ENCODE data around the gene CALN1.

The CALN1 gene

DNA sequence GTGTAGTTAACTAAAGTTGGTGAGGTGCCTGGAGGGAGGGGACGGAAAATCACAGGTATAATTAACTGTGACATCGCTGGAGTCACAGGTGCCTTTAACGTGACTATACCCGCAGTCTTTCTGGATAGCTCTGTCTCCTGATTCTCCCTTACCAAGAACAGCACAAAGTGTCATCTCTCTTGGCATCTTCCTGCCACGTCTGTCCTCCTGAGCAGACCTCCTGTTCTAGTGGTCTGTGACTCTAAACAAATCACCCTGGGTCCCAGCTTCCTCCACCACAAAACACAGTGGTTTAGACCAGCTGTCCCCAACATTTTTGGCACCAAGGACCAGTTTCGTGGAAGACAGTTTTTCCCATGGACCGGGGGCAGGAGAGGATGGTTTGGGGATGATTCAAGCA, 90.5 kb downstream of the CALN1 start:
- no peak for DNase-seq

DNA sequence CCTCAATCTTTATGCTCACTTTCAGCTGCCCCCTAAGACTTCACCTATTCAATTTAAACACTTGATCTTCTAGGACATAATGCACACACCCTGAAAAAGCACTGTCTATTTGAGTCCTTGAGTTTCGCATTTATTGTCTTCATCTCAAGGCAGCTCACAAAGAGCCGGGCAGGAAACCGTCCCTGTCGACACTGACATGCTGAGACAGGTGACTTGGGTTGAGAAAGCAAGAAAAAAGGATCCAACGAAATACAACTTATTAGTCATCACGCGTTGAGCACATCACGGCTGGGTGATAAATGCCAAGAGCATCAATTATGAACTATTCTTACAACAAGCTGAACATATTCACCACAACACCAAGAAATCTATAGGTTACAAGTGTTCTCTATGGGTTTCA, 91.1 kb downstream of the CALN1 start:
- no peak for DNase-seq

DNA sequence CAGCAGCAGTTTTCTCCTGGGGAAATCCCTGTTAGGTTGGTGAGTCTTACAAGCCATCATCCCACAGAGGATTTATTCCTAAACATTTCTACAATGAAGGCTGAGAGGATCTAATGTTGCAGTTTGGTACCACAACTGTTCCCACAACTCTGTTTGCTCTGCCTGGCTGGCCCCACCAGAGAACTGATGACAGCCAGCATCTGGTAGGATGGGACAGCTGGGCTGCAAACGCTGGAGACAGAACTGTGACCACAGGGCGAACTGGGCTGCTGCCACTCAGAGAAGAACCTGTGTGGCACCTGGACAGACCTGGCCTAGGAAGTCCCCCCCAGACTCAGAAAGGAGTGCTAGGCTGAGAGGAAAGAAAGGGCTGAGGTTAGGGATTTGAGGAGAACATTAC, 94.8 kb downstream of the CALN1 start:
- DNase-seq, result no peak

DNA sequence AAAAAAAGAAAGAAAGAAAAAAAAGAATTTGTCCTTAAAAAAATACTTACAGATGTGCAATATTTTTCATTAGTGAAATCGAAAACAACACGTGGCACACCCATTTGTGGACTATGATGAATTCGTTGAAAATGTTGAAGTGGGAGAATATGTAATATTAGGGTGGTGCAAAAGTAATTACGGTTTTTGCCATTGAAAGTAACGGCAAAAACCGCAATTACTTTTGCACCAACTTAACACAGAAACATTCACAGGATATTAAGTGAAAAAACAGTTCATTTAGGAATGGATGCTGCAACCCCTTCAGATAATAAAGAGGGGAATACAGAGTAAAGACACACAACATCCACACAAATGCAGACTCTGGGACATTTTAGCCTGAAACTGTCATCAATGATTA, 96.0 kb downstream of the CALN1 start:
- no peak for DNase-seq

DNA sequence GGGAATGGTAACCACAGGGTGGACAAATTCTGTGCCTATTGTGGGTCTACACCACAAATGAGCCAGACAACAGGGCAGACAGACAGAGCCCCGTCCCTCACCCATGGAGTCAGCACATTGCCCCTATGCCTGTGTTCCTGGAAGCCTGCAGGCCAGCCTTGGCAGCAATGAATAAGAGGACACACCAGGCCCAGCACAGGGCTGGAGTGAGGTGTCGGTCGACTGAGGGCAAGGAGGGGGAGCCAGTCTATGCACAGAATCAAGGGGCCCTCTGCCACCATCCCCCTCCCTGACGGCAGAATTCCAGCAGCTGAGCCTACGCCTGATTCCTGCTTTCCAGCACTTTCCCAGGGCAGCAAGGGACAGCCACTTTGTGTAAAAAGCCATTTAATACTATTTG, 98.2 kb downstream of the CALN1 start:
- no peak for DNase-seq

DNA sequence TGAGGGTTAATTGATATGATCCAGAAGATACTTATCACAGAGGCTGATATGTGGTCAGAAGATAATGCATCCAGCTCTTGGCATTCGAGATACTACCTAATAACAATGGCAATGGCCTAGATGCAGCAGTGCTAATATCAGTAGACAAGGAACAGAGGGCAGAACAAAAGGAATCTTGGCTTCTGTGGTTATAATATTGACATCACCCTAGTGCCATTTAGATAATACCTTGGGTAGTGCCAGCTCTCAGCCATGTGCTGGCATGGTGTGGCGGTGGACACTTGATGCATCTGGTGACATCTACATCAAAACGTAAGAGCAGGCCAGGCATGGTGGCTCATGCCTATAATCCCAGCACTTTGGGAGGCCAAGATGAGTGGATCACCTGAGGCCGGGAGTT, 101.8 kb downstream of the CALN1 start:
- no peak for DNase-seq

DNA sequence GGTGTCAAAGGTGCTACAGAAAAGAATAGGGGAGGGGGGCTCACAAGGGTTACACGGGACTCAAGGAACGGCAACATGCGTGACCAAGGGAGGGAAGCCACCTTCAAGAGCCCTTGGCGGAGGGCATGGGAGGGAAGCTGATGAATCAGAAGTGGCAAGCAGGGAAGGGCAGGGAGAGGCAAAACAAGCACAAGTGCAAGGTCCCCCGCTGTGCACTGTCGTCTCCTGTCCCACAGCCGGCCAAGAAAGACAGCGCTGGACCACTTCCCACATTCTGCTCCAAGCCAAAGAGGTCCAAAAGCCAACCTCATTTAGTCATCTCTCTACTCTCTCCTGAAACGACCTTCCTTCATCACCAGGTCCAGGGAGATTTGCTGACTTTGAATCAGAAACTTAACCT, 102.7 kb downstream of the CALN1 start:
- no peak for DNase-seq

DNA sequence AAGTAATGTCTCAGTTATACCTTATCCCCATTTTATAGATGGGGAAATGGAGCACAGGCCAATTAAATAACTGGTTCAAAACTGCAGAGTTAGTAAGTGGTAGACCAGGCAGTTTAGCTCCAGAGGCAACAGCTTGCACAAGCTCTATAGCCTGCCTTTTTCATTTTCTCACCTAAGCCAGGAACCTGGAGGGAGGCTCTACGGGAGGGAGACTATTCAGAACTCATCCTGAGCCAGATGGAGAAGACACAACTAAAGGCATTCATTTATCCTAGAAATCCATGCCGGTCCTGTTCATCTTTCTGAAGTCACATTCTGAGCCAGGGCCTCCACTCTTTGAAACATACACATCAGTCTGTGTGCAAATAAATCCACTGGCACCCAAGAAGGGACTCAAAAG, 103.2 kb downstream of the CALN1 start:
- DNase-seq, result no peak

DNA sequence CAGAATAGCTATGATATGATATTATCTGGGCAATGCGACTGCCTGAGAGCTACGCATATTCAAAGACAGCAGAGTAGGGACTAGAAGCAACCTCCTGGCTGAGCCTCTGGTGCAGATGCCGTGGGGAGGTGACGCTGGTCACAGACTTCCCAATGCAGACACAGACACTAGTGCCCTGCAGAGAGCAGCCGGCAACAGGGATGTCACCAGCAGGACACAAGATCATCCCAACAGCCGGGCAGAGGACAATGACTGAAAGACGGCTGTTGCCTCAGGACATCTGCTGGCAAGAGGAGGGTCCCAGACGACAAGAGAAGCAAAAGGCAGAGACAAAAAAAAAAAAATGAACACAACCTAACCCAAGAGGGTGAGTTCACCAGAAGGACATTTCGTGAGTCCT, 104.6 kb downstream of the CALN1 start:
- DNase-seq, result no peak

DNA sequence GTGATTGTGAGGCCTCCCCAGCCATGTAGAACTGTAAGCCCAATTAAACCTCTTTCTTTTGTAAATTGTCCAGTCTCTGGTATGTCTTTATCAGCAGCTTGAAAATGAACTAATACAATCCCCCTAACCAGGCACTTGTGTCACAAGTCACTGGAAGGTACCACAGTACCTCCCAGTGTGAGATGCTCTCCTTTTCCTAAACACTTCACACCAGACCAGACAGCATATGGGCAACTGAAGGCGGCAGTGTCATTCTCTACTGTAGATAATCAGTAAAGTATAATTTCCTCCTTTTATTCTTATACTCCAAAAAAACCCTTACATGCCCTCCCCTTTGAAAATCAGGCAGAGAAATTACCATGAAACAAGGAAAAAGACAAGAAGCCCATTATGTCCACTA, 113.2 kb downstream of the CALN1 start:
- DNase-seq, result no peak

DNA sequence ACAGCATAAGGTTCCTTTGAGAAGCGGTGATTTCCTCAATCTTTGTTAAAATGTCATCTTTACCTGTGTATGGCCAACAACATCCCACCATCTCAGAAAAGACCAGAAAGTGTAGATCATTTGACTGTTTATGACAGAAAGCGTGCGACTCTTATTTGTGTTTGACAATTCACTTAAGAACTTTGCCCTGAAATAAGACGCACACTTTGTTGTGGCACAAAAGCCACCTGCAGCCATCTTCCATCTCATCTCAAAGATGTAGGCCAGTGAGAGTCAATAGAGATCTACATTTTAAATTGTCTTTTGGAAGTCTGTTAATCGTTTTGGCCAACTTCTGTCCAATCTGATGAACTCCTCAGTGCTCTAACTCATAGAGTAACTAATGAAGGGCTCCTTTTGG, 114.0 kb downstream of the CALN1 start:
- DNase-seq, result no peak

DNA sequence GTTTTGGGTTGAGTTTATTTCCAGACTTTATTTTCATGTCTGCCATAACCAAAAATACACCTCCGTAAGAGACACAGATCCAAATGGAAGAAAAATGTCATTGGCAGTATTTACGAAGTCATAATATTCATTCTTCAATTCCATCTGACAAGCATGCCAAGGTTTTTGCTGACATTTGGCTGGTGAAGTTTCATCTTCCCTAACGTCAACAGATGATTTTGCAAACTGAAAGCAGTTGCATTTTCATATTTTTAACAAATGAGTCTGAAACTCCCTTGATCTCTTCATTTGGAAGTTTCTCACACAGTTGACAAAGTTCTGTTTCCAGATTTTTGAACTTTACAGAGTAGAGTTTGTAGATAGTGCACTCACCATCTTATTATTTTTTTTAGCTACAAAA, 114.5 kb downstream of the CALN1 start:
- no peak for DNase-seq

DNA sequence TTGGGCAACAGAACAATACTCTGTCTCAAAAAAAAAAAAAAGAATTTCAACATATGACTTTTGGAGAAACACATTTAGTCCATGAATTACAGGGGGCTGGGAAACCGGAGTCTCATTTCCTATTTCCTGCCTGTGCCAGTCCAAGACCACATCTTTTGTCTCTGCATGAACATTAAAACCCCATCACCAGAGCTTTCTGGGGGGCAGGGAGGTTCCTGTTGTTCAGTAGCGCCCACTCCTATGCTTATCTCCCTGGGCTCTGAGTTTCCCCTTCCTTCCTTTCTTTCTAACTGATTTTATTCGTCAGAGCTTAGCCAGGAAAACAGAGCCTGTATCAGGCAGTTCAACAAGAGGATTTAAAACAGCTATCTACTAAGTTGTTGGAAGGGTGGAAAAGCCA, 119.3 kb downstream of the CALN1 start:
- no peak for DNase-seq

DNA sequence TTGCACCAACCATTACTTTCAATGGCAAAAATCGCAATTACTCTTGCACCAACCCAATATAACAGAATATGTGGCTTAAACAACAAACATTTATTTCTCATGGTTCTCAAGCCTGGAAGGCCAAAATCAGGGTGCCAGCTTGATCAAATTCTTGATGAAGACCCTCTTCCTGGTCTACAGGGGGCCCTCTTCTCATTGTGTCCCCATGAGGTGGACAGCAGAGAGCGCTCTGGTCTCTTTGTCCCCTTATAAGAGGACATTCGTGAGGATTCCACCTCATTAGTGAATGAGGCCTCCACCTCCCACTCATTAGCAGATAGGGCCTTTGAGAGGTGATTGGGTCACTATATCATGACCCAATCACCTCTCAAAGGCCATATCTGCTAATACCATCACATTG, 120.0 kb downstream of the CALN1 start:
- no peak for DNase-seq

DNA sequence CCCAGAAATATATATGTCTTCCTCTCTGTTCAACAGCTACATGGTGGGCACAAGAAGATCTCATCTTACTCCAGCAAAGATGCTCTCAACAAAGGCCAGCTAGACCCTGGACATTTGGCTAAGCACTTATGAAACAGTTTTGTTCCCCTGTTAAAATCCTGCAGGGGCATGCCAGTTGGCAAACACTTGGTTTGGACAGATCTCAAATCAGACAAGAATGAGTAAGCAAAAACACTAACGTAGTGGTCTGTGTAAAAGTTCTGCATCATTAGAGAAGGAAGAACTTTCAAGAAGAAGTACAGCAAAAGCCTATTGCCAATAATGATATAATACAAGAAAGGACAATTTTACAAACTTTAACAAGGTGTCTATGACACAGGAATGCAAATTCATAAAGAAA, 125.6 kb downstream of the CALN1 start:
- no peak for DNase-seq

DNA sequence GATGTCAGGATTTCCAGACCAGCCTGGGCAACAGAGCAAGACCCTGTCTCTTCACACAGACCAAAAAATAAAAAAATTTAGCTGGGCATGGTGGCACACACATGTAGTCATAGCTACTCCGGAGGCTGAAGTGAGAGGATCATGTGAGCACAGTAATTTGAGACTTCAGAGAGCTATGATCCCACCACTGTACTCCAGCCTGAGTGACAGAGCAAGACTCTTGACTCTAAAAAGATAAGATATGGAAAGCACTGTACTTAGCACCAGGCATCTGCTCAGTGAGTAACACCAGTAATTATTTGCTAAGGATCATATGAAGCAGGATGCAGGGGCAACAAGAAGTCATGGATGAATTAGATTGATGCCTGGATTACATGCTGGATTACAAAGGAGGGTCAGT, 128.8 kb downstream of the CALN1 start:
- DNase-seq, result no peak

DNA sequence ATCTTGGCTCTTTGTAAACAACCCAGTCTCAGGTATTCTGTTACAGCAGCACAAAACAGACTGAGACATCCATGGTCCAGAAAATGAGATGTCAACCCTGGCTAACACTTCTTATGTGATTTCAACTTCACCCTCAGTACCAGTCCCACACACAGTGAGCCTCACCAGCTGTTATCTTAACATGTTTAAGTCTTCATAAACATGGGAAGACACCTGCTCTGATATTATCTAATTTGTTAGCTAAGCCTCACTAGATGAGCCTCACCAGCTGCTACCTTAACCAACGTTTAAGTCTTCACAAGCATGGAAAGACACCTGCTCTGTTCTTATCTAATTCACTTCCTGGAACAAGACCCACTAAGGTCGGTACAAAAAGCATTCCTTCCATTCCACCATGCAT, 130.8 kb downstream of the CALN1 start:
- DNase-seq, result no peak

DNA sequence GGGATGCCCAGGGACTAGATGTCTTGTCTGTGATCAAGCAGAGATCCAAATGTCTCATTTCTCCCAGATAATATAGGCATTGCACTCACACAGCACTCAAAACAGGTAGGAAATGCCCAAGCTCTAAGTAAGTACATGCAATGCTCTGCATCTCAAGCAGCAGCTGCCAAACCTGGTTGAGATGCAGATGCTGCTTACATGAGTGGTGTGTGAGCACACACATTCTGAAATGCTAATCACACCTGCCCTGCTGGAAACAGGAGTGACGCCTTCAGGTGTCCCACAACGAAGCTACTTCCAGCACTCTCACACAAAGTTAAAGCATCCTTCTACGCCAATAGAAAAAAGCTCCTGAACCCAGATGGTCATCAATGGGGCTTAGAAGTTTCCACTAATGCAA, 132.9 kb downstream of the CALN1 start:
- no peak for DNase-seq

DNA sequence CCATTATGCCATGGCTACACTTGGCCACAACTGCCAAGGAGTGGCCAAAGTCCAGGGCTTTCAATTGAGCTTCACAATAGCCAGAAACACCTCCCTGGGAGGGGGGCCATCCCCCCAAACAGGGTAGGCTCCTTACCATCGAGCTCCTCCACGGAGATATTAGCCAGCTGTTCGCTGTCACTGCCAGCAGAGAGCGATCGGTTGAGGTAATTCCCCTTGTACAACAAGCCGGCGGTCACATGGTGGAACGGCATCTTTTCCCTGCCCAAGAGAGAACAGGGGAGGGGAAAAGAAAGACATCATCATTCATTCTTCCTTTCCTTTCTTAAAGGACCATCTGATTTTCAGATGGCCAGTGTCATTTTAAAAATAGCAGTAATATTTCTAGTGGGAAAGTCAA, 133.6 kb downstream of the CALN1 start:
- no peak for DNase-seq

DNA sequence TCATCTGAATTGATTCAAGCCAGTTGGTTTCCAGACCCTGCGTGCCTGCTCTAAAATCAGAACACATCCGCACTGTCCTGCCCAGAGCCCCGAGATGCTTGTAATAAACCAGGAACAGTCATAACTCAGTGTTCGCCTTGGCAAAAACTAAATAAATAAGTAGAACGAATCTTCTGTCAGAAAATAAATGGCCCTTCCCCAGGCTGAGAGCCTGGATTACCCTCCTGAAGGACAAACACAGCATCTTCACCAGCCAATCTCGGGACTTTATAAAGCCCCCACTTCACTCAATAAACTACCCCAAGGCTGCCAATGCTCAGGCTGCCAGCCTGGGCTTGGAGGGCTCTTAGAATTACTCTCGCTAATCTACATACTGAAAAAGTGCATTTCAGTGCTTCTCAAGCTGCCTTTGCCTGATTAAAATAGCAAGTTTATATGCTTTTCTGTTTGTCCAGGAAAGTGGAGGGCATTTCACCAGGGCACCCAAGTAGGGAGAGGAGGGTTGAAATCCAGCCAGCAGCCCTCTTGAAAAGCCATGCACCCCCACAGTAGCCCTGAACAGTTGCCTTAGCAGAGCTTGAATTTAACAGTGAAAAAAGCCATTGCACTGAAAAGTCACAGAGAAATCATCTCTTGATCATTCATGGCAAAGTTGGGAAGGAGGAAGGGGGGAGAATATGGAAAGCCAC, 136.6 kb downstream of the CALN1 start:
- DNase-seq, result no peak

DNA sequence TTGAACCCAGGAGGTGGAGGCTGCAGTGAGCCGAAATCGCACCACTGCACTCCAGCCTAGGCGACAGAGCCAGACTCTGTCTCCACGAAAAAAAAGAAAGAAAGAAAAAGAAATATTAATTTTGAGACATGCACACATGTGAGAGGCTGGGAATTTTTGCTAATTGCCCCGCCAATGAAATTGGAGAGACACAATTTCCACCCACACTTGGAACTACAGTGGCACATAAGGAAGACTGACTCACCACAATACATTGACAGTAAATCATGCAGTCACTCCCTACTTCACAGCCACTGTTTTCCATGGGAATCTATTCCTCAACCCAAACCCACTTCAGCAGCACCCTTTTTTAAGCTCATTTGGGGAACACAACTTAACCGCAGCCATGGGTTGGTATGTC, 139.7 kb downstream of the CALN1 start:
- DNase-seq, result no peak

DNA sequence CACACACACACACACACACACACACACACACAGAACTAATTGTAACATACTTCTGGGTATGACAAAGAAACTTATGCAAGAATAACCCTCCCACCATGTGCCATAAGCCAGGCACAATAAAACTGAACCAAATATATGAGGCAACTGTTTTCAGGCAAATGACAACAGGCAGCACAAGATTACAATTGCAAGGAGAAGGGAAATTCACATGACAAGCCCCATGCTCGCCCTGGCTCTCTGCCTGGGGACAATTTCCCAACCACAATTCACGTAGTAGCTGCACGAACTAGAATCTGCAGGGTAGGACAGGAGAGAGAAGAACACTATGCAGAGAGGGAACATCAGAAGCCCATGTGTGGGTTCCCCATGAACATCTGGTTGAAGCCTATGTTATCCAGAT, 143.3 kb downstream of the CALN1 start:
- no peak for DNase-seq

DNA sequence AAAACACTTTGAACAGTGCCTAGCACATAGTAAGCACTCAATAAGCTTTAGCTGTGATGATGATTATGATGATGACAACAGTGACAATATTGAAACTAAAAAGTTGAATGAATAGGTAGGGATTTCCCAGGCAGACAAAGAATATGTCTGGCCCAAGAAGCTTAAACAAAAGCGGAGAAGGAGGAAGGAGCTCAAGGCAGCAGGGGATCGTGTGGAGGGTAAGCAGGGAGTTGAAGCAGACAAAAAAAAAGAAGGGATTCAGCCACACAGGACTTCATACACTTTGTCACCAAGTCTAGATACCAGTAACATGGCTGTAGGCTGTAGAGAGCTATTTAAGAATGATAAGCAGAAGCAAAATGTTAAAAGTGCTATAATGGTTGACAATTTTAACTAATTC, 144.0 kb downstream of the CALN1 start:
- DNase-seq, result no peak

DNA sequence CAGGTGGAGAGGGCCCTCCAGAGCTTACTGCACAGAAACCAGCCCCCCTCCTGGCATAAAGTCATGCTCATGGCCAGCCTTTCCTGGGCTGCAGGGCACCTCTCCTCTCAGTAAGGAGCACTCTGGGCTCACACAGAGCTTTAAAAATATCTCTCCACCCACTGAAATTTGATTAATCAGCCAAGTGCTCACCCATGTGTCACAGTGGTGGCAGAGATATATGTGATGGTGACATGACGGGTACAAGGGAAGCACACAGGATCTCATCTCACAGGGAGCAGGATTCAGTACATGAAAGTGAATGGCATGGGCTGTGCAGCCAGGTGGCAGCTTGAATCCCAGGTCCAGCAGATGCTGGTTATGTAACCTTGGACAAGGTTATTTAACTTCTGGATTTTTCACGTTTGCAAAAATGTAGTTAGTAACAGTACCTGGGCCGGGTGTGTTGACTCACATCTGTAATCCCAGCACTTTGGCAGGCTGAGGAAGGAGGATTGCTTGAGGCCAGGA, 144.8 kb downstream of the CALN1 start:
- no peak for DNase-seq

DNA sequence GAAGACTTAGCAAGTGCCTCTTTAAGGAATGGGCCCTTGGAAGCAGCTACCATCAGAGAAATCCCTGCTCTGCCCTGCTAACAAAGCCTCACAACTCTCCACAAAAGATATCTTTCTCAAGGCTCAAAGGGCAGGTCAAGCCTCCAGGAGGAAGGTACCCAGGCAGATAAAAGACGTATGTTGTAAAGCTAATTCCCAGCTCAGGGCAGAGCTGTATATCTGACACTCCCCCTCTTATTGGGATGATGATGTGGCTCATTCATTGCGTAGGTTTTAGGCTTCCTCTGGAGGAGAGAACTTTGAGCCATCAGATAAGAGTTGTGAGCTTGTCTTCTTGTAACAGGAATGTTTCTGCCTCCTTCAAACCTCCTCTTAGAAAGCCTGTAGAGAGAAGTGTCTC, 145.4 kb downstream of the CALN1 start:
- no peak for DNase-seq
